ENCODE measurements around the gene PAOX.
"Not testable (repeated sequence)": the region's sequence is repeated elsewhere in the genome, so short reads cannot be mapped to it uniquely, and the experiment has no call there.

PAOX gene

DNA sequence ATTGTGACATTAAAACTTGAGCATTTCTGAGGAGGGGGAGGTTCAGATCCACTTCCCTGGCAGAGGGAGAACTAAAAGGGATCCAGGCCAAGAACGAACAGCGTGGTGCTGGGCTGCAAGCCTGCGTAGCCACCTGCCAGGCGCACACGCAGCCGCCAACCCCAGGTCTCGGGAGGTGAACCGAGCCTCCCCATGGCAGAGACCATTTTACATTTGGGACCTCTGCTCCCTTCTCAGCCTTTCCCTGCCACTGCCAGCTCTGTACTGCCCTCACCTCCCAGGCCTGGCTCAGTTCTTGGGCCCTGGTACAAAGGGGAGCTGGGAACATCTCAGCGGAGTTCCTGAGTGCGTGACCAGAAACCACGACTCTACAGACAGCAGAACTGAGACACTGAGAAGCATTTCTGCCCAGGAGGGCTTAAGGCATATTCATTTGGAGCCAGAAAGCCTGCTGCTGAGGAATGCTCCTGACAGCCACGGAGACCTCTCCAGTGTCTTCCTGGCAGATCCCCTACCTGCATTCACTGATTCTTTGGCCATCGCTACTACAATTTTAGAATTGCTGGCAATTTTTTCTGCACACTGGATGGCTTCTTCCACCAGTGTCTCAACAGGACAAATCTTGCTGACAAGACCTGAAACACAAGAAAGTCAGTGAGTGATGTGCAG is 13.5 kb upstream of the PAOX start:
- no peak for DNase-seq

- no peak for DNase-seq
Observed at GRCh38 chr10:133366130-133366478, 13.0 kb upstream of the PAOX start.

- no peak for DNase-seq
Observed at GRCh38 chr10:133366751-133367150, 12.3 kb upstream of the PAOX start.

- not testable (repeated sequence) for DNase-seq
Observed at GRCh38 chr10:133367461-133367860, 11.6 kb upstream of the PAOX start.

- no peak for DNase-seq
Observed at GRCh38 chr10:133368153-133368552, 10.9 kb upstream of the PAOX start.

DNA sequence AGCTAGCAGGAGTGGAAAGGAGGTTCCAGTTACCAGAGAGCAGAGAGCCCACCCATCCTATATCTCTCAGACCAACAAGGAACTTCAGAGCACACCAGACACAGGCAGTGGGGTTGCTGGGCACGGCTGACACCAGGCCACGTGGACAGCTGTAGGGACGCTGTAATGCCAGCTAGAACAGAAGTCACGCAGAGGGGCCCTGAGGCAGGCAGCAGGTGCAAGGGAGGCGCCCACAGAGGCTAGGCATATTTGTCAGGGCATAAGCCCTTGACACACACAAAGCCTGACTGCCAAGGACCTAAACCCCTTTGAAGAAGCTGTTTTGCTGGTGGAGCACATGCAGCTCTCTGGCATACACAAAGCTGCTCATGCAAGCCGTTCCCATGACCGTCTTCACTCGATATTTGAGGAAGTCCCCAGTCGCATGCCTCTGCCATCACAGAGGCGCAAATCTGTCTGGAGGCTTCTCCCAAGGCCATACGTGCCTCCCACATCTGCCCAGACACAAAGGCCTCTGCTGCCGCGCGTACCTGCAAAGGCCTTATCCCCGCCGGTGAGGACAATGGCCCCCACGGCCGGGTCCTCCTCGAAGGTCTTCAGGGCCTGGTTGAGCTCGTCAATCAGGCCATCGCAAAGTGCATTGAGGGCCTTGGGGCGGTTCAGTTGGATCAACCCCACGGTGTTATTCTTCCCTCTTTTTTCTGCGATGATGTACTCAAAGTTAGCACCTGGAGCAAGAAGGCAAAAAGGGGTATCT is 8.9 kb upstream of the PAOX start:
- DNase-seq: no peak

- DNase-seq: no peak
Observed at GRCh38 chr10:133372507-133372906, 6.6 kb upstream of the PAOX start.

- DNase-seq: peak; percentile 97
Observed at GRCh38 chr10:133373174-133374090, 5.6 kb upstream of the PAOX start, which contains the start of gene ECHS1. Gene ECHS1 (minus strand): TSS chr10:133373354. CDS start chr10:133373333, 21 bp downstream.

DNA sequence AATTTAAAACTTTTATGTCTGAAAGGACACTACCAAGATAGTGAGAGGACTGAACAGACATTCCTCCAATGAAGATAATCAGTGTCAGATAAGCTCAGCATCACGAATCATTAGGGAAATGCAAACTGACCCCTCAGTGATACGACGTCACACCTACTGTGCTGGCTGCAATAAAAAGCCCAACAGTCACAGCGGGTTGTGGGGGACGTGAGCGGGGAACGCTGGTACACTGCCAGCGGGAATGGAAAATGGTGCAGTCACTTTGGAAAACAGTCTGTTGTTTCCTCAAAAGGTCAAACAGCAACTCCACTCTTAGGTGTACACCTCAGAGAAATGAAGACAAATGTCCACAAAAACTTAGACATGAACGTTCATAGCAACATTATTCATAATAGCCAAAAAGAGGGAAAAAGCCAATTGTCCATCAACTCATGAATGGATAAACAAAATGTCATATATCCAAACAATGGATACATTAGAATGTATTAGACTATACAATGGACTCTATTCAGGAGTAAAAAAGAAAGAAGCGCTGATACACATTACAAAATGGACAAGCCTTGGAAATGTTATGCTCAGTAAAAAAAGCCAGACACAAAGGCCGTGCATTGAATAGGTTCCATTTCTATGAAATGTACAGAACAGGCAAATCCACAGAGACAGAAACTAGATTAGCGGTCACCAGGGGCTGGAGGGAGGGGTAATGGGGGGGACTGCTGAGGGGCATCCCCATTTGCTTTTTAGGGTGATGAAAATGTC is 3.5 kb upstream of the PAOX start:
- DNase-seq: no peak

- DNase-seq: not testable (repeated sequence)
Observed at GRCh38 chr10:133376183-133376582, 2.9 kb upstream of the PAOX start.

DNA sequence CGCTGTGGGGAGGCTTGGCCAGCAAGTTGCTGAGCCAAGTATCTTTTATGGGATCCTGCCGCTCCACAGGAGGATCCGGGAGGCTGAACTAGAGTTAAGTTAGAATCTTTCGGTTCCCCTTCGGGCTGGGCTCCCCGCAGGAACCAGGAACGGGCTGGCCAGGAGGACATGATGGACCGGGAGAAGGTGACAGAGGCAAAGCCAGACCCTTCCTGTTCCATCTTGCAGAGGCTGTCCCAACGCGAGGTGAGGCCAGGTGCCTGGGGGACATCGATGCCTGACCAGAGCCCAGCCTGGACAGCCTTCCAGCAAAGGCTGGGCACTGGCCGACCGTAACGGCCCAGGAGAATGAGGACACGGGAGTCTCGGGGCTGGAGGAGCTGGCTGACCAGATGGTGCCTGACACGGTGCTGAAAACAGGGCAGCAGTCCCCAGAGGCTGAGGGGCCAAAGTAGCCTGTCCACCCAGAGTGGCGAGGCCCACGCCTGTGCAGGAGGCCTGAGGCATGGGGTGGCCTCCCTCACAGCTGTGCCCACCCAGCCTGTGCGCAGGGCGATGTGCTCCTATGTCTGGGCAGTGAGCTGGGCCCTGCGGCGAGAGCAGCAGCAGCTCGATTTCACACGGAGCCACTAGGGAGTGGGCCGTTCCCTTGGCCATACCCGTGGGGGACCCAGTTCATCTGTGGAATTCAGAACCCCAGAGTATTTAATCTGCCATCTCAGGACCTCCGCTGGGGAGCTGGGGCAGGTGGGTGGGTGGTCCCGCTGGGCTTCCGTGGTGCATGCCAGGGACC is 1.8 kb upstream of the PAOX start:
- no peak for DNase-seq

- no peak for DNase-seq
Observed at GRCh38 chr10:133377818-133378250, 1.2 kb upstream of the PAOX start.

DNA sequence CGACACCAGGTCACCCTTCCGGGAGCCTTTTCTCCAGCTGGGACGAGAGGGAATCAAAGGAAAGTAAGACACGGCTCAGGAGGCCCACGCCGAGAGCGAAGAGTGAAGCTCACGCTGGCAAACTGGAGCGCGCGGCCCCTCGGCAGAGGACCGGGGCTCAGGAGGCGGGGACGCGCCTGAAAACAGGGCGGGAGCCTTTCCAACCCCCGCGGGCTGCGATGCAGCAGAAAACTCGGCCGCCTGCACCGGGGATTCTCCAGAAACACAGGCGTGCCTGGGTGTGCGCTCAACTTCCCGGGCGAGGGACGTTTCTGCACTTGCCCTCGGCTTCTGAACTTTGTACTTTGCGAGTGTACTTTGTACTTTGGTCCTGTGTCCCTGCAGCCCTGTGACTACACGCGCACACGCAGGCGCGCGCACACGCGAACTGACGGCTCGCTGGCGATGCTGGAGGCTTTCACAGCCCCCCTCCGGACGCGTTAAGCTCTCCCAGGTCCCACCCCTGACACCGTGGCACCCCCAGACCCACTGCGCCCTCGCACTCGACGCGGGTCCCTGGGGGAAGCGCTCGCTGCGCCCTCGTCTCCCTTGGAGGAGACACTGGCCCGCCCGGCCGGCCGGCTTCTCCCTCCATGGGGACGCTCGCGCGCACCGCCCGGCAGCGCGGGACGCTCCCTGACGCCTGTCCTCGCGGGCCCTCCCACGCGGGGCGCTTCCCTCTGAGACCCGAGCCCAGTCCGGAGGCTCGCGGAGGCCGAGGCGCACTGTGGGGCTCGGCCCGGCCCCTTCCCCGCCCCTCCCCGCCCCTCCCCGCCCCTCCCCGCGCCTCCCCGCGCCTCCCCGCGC is 588 bp upstream of the PAOX start:
- DNase-seq: peak; percentile 41

DNA sequence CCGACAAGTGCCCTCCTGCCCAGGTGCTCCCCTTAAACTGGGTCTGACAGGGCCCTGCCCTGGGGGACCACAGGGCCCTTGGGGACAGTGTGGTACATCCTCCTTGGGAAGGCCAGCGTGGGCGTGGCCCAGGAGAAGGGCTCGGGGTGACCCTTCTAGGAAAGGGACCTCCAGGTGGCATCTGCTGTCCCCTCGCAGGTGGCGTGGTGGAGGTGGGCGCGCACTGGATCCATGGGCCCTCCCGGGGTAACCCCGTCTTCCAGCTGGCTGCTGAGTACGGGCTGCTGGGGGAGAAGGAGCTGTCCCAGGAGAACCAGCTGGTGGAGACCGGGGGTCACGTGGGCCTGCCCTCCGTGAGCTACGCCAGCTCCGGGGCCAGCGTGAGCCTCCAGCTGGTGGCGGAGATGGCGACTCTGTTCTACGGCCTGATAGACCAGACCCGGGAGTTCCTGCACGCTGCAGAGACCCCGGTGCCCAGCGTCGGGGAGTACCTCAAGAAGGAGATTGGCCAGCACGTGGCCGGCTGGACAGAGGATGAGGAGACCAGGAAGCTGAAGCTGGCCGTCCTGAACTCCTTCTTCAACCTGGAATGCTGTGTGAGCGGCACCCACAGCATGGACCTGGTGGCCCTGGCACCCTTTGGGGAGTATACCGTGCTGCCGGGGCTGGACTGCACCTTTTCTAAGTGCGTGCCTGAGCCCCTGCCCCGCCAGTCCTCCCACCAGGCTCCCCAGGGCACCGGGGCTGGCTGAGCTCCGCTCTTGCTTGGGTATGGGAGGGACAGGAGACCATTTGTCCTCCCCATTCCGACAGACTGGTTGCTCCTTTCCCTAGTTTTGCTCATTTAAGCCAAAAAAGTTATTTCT is 972 bp downstream of the PAOX start:
- DNase-seq: no peak

GRCh38 chr10:133381036-133381435 is 2.0 kb downstream of the PAOX start:
- DNase-seq: no peak

DNA sequence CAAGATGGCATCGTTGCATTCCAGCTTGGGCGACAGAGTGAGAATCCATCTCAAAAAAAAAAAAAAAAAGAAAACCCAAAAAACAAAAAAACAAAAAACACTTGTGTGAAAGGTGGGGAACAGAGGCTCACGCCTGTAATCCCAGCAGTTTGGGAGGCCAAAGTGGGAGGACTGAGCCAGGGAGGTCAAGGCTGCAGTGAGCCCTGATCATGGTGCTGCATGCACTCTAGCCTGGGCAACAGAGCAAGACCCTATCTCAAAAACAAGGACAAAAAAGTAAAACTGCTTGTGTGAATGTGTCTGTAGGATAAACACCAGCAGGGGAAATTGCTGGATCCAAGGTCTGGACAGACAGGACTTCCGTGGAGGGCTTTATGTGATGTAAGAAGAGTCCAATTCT is 4.5 kb downstream of the PAOX start:
- no peak for DNase-seq

- DNase-seq: no peak
Observed at GRCh38 chr10:133384071-133384470, 5.0 kb downstream of the PAOX start.

DNA sequence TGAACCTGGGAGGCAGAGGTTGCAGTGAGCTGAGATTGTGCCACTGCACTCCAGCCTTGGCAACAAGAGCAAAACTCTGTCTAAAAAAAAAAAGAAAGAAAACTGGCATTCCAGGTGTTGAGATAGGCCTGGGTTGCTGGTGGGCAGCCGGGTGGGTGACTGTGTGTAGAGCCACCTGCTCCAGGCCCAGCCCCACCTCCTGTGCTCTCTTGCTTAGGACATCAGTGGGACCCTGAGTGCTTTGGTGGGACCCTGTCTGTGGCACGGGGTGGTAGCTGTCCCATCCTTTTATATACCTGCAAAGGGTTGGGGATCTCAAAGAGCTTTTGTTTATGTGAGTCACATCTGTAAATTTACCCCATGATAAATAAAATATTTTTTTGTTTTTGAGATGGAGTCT is 6.2 kb downstream of the PAOX start:
- no peak for DNase-seq

DNA sequence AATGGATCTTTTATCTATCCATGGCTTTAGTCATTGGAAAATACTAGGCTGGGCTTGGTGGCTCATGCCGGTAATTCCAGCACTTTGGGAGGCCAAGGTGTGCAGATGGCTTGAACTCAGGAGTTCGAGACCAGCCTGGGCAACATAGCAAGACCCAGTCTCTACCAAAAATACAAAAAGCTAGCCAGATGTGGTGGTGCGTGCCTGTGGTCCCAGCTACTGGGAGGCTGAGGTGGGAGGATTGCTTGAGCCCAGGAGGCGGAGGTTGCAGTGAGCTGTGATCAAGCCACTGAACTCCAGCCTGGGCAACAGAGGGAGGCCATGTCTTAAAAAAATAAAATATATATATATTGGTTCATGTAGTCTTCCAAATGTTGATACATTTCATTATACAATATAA is 7.9 kb downstream of the PAOX start:
- not testable (repeated sequence) for DNase-seq
